Ovary (tissue), 3 donors: ENCODE measurements around the gene KRT13.

Experiments
- CTCF ChIP-seq, 3 donors: fragments of 450-650 bp in 2 of 3; fragments of 200-600 bp in 1 of 3; IDR thresholded peaks; one replicate each; pipeline versions ENCODE4 v1.5.1 to v1.8.0; 2016 to 2022; ENCODE audit warnings: antibody characterized with exemption in 3 of 3, mild to moderate bottlenecking in 1 of 3
- EP300 ChIP-seq: sonication (generic); formaldehyde crosslinking; IDR thresholded peaks from one replicate; pipeline ENCODE4 v1.6.1; 2017; ENCODE audit warnings: antibody characterized with exemption
- POLR2A ChIP-seq: fragments of 450-650 bp; IDR thresholded peaks from one replicate; pipeline ENCODE4 v1.6.1; 2017; ENCODE audit warnings: antibody characterized with exemption, mild to moderate bottlenecking, moderate library complexity
- donor health status: DM: no; HTN: no; CAD: no.

GRCh38 chr17:41518789-41519449 is 13.5 kb upstream of the KRT13 start, which contains the start of gene KRT15:
- TF ChIP-seq CTCF (IDR thresholded peaks at IDR 0.05) (no peak), POLR2A (no peak), EP300 (no peak)
